SU-DHL-6 (cell line): ENCODE measurements around the gene PPP6R2.

ENCODE experiments used
- EZH2phosphoT487 ChIP-seq: fragments of 200-600 bp; sonication (generic), shearing (Covaris generic); conservative IDR thresholded peaks from 2 replicates; pipeline ENCODE4 v1.6.1; 2018; ENCODE audit warnings: mild to moderate bottlenecking, antibody characterized with exemption, low read length, moderate library complexity, mixed read lengths
- TF ChIP-seq, protein P1 (sequence below): fragments of 200-600 bp; sonication (generic); IDR thresholded peaks from one replicate; pipeline ENCODE4 v1.5.1; 2017; ENCODE audit warnings: antibody characterized with exemption, mild to moderate bottlenecking, low read length, moderate library complexity; ENCODE audit not compliant: insufficient read depth, poor library complexity, severe bottlenecking

DNA sequence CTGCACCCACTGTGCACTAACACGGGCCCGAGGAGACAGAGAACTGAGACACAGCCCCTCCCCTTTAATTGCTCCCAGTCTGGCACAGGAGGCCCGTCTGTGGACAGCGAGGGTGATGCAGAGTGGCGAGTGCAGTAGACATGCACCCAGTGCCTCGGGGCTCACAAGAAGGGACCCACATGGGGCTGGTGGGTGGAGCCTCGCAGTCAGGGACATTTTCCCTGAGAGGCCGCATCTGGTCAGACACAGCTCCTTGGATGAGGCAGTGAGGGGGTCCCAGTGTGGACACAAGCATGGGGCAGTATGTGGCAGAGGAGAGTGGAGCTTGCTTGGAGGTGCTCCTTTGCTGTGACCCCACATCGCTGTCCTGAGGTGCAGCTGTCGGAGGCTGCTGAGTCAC, 76.9 kb downstream of the PPP6R2 start:
- TF ChIP-seq, protein P1, sequence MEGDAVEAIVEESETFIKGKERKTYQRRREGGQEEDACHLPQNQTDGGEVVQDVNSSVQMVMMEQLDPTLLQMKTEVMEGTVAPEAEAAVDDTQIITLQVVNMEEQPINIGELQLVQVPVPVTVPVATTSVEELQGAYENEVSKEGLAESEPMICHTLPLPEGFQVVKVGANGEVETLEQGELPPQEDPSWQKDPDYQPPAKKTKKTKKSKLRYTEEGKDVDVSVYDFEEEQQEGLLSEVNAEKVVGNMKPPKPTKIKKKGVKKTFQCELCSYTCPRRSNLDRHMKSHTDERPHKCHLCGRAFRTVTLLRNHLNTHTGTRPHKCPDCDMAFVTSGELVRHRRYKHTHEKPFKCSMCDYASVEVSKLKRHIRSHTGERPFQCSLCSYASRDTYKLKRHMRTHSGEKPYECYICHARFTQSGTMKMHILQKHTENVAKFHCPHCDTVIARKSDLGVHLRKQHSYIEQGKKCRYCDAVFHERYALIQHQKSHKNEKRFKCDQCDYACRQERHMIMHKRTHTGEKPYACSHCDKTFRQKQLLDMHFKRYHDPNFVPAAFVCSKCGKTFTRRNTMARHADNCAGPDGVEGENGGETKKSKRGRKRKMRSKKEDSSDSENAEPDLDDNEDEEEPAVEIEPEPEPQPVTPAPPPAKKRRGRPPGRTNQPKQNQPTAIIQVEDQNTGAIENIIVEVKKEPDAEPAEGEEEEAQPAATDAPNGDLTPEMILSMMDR = no peak
- no peak for TF ChIP-seq EZH2phosphoT487
